HepG2 (cell line): ENCODE measurements around the gene QRICH2. TPM values are rescaled to one million over a fixed set of nuclear protein-coding genes. Genes with fewer than 3 reads are reported as not detected.

Experiments used
- EP300 ChIP-seq, 3 experiments: sonication (generic) in 1 of 3; formaldehyde crosslinking in 1 of 3; IDR thresholded peaks; 2 replicates each; pipeline versions ENCODE4 v1.5.1 to v1.6.1; 2011 to 2020; ENCODE audit warnings: low read depth in 2 of 3, low read length in 2 of 3, borderline replicate concordance in 1 of 3, improper control_type of control experiment in 1 of 3, mild to moderate bottlenecking in 1 of 3, missing genetic modification reagents in 1 of 3, moderate library complexity in 1 of 3
- HCFC1 ChIP-seq: fragments of 150-350 bp; IDR thresholded peaks from 2 replicates; pipeline ENCODE4 v1.6.1; 2014; ENCODE audit warnings: low read depth, low read length
- HDAC1 ChIP-seq: sonication (generic); formaldehyde crosslinking; IDR thresholded peaks from 2 replicates; pipeline ENCODE4 v1.5.1; 2020; ENCODE audit warnings: mild to moderate bottlenecking, missing genetic modification reagents
- HMGA1 ChIP-seq: sonication (generic); formaldehyde crosslinking; conservative IDR thresholded peaks from 2 replicates; pipeline ENCODE4 v1.4.0; 2020; ENCODE audit warnings: missing genetic modification reagents
- MAX ChIP-seq: IDR thresholded peaks from 2 replicates; pipeline ENCODE4 v1.6.1; 2012; ENCODE audit warnings: inconsistent platforms
- MTERF4 ChIP-seq: sonication (generic); formaldehyde crosslinking; IDR thresholded peaks from 2 replicates; pipeline ENCODE4 v1.8.0; 2023; ENCODE audit warnings: mild to moderate bottlenecking, missing genetic modification reagents
- MTF2 ChIP-seq: sonication (generic); formaldehyde crosslinking; IDR thresholded peaks from 2 replicates; pipeline ENCODE4 v1.5.0; 2020; ENCODE audit warnings: missing genetic modification reagents, borderline replicate concordance
- RAD51 ChIP-seq: fragments of 450-650 bp; IDR thresholded peaks from 2 replicates; pipeline ENCODE4 v1.6.1; 2016; ENCODE audit warnings: borderline replicate concordance
- RNF2 ChIP-seq: fragments of 450-650 bp; conservative IDR thresholded peaks from 2 replicates; pipeline ENCODE4 v1.6.1; 2016; ENCODE audit warnings: low read depth
- SRSF1 ChIP-seq: fragments of 200-400 bp; formaldehyde crosslinking; optimal IDR thresholded peaks from 2 replicates; pipeline ENCODE3; 2017; ENCODE audit warnings: mild to moderate bottlenecking, low read depth, low read length, moderate library complexity
- SRY ChIP-seq: sonication (generic); formaldehyde crosslinking; IDR thresholded peaks from 2 replicates; pipeline ENCODE4 v1.8.0; 2022; ENCODE audit warnings: mild to moderate bottlenecking, missing genetic modification reagents
- SUZ12 ChIP-seq: fragments of 150-350 bp; IDR thresholded peaks from 2 replicates; pipeline ENCODE4 v1.6.1; 2014; ENCODE audit warnings: low read depth, low read length
- TEF ChIP-seq: sonication (generic); formaldehyde crosslinking; IDR thresholded peaks from 2 replicates; pipeline ENCODE4 v1.5.0; 2020; ENCODE audit warnings: missing genetic modification reagents
- TOPORS ChIP-seq: sonication (generic); formaldehyde crosslinking; IDR thresholded peaks from 2 replicates; pipeline ENCODE4 v1.8.0; 2023; ENCODE audit warnings: mild to moderate bottlenecking, missing genetic modification reagents
- ZBTB21 ChIP-seq: sonication (generic); formaldehyde crosslinking; IDR thresholded peaks from 2 replicates; pipeline ENCODE4 v1.4.0; 2020; ENCODE audit warnings: missing genetic modification reagents
- ZBTB37 ChIP-seq: sonication (generic); formaldehyde crosslinking; IDR thresholded peaks from 2 replicates; pipeline ENCODE4 v1.4.0; 2020; ENCODE audit warnings: mild to moderate bottlenecking, missing genetic modification reagents
- ZFP41 ChIP-seq: sonication (generic); formaldehyde crosslinking; IDR thresholded peaks from 2 replicates; pipeline ENCODE4 v1.4.0; 2020; ENCODE audit warnings: mild to moderate bottlenecking, missing genetic modification reagents, borderline replicate concordance
- ZMYM2 ChIP-seq: sonication (generic); formaldehyde crosslinking; IDR thresholded peaks from 2 replicates; pipeline ENCODE4 v1.8.0; 2022; ENCODE audit warnings: mild to moderate bottlenecking, missing genetic modification reagents
- ZNF235 ChIP-seq: sonication (generic); formaldehyde crosslinking; IDR thresholded peaks from 2 replicates; pipeline ENCODE4 v1.8.1; 2023; ENCODE audit warnings: mild to moderate bottlenecking, missing genetic modification reagents, borderline replicate concordance
- ZNF253 ChIP-seq: sonication (generic); formaldehyde crosslinking; IDR thresholded peaks from 2 replicates; pipeline ENCODE4 v1.8.0; 2022; ENCODE audit warnings: mild to moderate bottlenecking, missing genetic modification reagents, borderline replicate concordance
- ZNF367 ChIP-seq: sonication (generic); formaldehyde crosslinking; IDR thresholded peaks from 2 replicates; pipeline ENCODE4 v1.4.0; 2020; ENCODE audit warnings: missing genetic modification reagents, borderline replicate concordance
- ZNF746 ChIP-seq: sonication (generic); formaldehyde crosslinking; IDR thresholded peaks from 2 replicates; pipeline ENCODE4 v1.8.0; 2022; ENCODE audit warnings: mild to moderate bottlenecking, missing genetic modification reagents
- ZNF841 ChIP-seq: sonication (generic); formaldehyde crosslinking; IDR thresholded peaks from 2 replicates; pipeline ENCODE4 v1.8.1; 2023; ENCODE audit warnings: missing genetic modification reagents, borderline replicate concordance
- polyA plus RNA-seq, 8 experiments: library from polyadenylated mRNA; depleted of rRNA in 3 of 8; stranded (reverse) in 7 of 8; unstranded in 1 of 8; fragments of >200 nt; fragmentation: Illumina TruSeq in 4 of 8; extraction: Trizol in 4 of 8; gene quantifications; 2 replicates each; pipeline versions ENCODE4 v1.2.1 to v1.2.3, GENCODE V29; 2011 to 2016; ENCODE audit warnings: low read depth in 4 of 8, missing spikeins in 1 of 8, mixed read lengths in 1 of 8; ENCODE audit not compliant: insufficient read depth in 1 of 8
- total RNA-seq, 5 experiments: library from RNA; depleted of rRNA; stranded (reverse); fragments of >200 nt; fragmentation: Illumina TruSeq; extraction: Trizol; gene quantifications; 2 replicates each; pipeline ENCODE4 v1.2.3, GENCODE V29; 2016; ENCODE audit warnings: low read depth in 1 of 5
- TF ChIP-seq, protein P1 (sequence below): sonication (generic); formaldehyde crosslinking; IDR thresholded peaks from 2 replicates; pipeline ENCODE4 v1.8.0; 2022; ENCODE audit warnings: low read depth, missing genetic modification reagents
- TF ChIP-seq, protein P2 (sequence below), 2 experiments: fragments of 450-650 bp in 1 of 2; sonication (generic) in 1 of 2; formaldehyde crosslinking; IDR thresholded peaks; 2 replicates each; pipeline versions ENCODE4 v1.5.0 to v1.8.0; 2020 to 2022; ENCODE audit warnings: mild to moderate bottlenecking in 1 of 2, missing genetic modification reagents in 1 of 2

QRICH2 gene
- total and polyA plus RNA-seq, 2 of the 13 experiments (the other 11 are each of a cell fraction or from before 2014, with no cell fraction given): 3.7 to 5.7 TPM

DNA sequence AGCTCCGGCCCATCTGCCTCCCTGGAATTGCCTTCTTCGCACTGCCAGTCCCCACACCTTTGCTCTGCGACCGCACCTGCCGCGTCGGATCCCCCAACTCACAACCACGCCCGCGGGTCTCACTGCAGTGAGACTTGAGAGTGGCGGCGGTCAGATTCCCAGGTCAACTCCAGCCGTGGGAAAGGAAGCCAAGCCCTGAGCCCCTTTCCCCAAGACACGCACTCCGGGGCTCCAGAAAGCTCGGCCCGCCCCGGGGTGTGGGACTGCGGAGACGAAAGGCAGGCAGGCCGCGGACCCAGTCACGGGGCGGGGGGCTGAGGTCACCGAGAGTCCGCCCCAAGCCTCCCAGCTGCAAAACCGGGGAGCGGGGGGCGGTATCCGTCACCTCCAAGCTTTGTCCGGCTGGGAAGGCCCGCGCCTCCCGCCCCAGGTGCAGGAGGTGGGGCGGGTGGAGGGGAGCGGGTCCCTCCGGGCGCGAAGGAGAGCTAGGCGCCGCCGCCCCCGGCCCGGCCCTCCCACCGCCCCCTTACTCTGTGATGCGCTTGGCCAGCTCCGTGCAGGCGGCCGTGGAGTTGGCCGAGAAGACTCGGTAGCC, 45.0 kb upstream of the QRICH2 start (continued):
- TF ChIP-seq, protein P1, sequence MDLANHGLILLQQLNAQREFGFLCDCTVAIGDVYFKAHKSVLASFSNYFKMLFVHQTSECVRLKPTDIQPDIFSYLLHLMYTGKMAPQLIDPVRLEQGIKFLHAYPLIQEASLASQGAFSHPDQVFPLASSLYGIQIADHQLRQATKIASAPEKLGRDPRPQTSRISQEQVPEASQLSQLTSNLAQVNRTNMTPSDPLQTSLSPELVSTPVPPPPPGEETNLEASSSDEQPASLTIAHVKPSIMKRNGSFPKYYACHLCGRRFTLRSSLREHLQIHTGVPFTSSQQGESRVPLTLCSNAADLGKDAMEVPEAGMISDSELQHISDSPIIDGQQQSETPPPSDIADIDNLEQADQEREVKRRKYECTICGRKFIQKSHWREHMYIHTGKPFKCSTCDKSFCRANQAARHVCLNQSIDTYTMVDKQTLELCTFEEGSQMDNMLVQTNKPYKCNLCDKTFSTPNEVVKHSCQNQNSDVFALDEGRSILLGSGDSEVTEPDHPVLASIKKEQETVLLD (CRISPR knock-in tag): peak; percentile 9; the same call in 1 of the 2 replicates
- TF ChIP-seq SUZ12 (no peak), HCFC1 (no peak), HDAC1 (peak; percentile 49; the same call in 1 of the 2 replicates), ZNF746 (no peak), MAX (peak; percentile 31; the same call in 1 of the 2 replicates), HMGA1 (no peak), ZNF841 (CRISPR knock-in tag) (0 out of 2 replicates have a peak, but pooled peaks have one; percentile 1), ZFP41 (CRISPR knock-in tag) (no peak), TOPORS (no peak), RNF2 (no peak), SRSF1 (peak; percentile 44), MTF2 (CRISPR knock-in tag) (no peak), ZNF367 (no peak), ZNF253 (CRISPR knock-in tag) (0 out of 2 replicates have a peak, but pooled peaks have one; percentile 26), ZBTB37 (CRISPR knock-in tag) (peak; percentile 24; the same call in 1 of the 2 replicates), ZMYM2 (CRISPR knock-in tag) (peak; percentile 6; the same call in 1 of the 2 replicates), SRY (CRISPR knock-in tag) (peak; percentile 18; the same call in 1 of the 2 replicates), RAD51 (no peak), EP300 (IDR thresholded peaks at IDR 0.05; ENCODE audit: low read depth in 2 of 2, low read length in 2 of 2) (no peak), EP300 (CRISPR knock-in tag; IDR thresholded peaks at IDR 0.05; ENCODE audit: borderline replicate concordance) (no peak), ZNF235 (CRISPR knock-in tag) (no peak), ZBTB21 (CRISPR knock-in tag) (no peak), TEF (CRISPR knock-in tag) (no peak), MTERF4 (no peak; the same call in 1 of the 2 replicates)
- TF ChIP-seq, protein P2, sequence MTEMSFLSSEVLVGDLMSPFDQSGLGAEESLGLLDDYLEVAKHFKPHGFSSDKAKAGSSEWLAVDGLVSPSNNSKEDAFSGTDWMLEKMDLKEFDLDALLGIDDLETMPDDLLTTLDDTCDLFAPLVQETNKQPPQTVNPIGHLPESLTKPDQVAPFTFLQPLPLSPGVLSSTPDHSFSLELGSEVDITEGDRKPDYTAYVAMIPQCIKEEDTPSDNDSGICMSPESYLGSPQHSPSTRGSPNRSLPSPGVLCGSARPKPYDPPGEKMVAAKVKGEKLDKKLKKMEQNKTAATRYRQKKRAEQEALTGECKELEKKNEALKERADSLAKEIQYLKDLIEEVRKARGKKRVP (CRISPR knock-in tag; IDR thresholded peaks at IDR 0.05): no peak
